ENCODE data around the gene FDX2.

- TF ChIP-seq, protein P1, sequence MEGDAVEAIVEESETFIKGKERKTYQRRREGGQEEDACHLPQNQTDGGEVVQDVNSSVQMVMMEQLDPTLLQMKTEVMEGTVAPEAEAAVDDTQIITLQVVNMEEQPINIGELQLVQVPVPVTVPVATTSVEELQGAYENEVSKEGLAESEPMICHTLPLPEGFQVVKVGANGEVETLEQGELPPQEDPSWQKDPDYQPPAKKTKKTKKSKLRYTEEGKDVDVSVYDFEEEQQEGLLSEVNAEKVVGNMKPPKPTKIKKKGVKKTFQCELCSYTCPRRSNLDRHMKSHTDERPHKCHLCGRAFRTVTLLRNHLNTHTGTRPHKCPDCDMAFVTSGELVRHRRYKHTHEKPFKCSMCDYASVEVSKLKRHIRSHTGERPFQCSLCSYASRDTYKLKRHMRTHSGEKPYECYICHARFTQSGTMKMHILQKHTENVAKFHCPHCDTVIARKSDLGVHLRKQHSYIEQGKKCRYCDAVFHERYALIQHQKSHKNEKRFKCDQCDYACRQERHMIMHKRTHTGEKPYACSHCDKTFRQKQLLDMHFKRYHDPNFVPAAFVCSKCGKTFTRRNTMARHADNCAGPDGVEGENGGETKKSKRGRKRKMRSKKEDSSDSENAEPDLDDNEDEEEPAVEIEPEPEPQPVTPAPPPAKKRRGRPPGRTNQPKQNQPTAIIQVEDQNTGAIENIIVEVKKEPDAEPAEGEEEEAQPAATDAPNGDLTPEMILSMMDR (IDR thresholded peaks at IDR 0.05 in 4 of 5, conservative IDR thresholded peaks at IDR 0.05 in 1 of 5), result no peak
- TF ChIP-seq POLR2A (IDR thresholded peaks at IDR 0.05), result no peak
Measured at GRCh38 chr19:10291554-10292205, 24.1 kb downstream of the FDX2 start.

Data from gastrocnemius medialis (tissue), 4 donors.